Mesothelial cell of epicardium (in vitro differentiated cells): ENCODE data around the gene NCKAP5. TPM values are rescaled to one million over a fixed set of nuclear protein-coding genes. Genes with fewer than 3 reads are reported as not detected.

Experiments used
- DNase-seq, 2 experiments: peaks; one replicate each; pipeline ENCODE4 v3.0.0; 2021; ENCODE audit warnings: low spot score in 2 of 2; ENCODE audit not compliant: unreplicated experiment in 2 of 2
- H3K27ac Mint-ChIP-seq: 2 replicates; pipeline ENCODE4 v1.8.0; 2021; ENCODE audit warnings: mixed read lengths
- H3K27me3 Mint-ChIP-seq: 2 replicates; pipeline ENCODE4 v1.8.0; 2021; ENCODE audit warnings: low read depth, mixed read lengths
- H3K36me3 Mint-ChIP-seq: 2 replicates; pipeline ENCODE4 v1.8.0; 2021; ENCODE audit warnings: mixed read lengths
- H3K4me1 Mint-ChIP-seq: 2 replicates; pipeline ENCODE4 v1.8.0; 2021; ENCODE audit warnings: mixed read lengths
- H3K4me3 Mint-ChIP-seq: 2 replicates; pipeline ENCODE4 v1.8.0; 2021; ENCODE audit warnings: mild to moderate bottlenecking, moderate library complexity, mixed read lengths
- H3K9me3 Mint-ChIP-seq: 2 replicates; pipeline ENCODE4 v1.8.0; 2021; ENCODE audit warnings: mixed read lengths
- CTCF ChIP-seq: fragments of 200-600 bp; sonication (generic); IDR thresholded peaks from one replicate; pipeline ENCODE4 v1.5.0; 2021; ENCODE audit warnings: antibody characterized with exemption; ENCODE audit not compliant: unreplicated experiment
- total RNA-seq: library from RNA; stranded (reverse); gene quantifications from 3 replicates; pipeline ENCODE4 v1.2.1, GENCODE V29; 2021

The NCKAP5 gene
- total RNA-seq, 1 donor from 2014 or later: 2.1 TPM

- Mint-ChIP-seq H3K9me3 (no peaks in the 10 kb centered on the region), H3K4me1 (no peaks in the 10 kb centered on the region), H3K4me3 (no peak overlapping the region), H3K36me3 (no peaks in the 10 kb centered on the region), H3K27ac (no peak overlapping the region), H3K27me3 (peaks cover 7% of the 10 kb centered on the region)
- DNase-seq: no peak
- TF ChIP-seq CTCF: no peak
Measured at GRCh38 chr2:133317178-133317577, 251.1 kb downstream of the NCKAP5 start.

- no peak for TF ChIP-seq CTCF
- Mint-ChIP-seq H3K27me3 (peaks cover 5% of the 10 kb centered on the region), H3K27ac (no peak overlapping the region), H3K4me1 (no peaks in the 10 kb centered on the region), H3K9me3 (no peaks in the 10 kb centered on the region), H3K4me3 (no peak overlapping the region), H3K36me3 (no peaks in the 10 kb centered on the region)
- no peak for DNase-seq
Measured at GRCh38 chr2:133316557-133316956, 251.7 kb downstream of the NCKAP5 start.

GRCh38 chr2:133315280-133315679 lies 253.0 kb downstream of the NCKAP5 start:
- H3K4me1 Mint-ChIP-seq: no peaks in the 10 kb centered on the region

GRCh38 chr2:133314795-133315194 lies 253.5 kb downstream of the NCKAP5 start:
- Mint-ChIP-seq H3K27me3 (no peaks in the 10 kb centered on the region), H3K4me3 (no peak overlapping the region), H3K36me3 (no peaks in the 10 kb centered on the region), H3K4me1 (no peaks in the 10 kb centered on the region), H3K9me3 (no peaks in the 10 kb centered on the region), H3K27ac (no peak overlapping the region)
- TF ChIP-seq CTCF: no peak
- no peak for DNase-seq

More at GRCh38 chr2:133315280-133315679, 253.0 kb downstream of the NCKAP5 start:
- Mint-ChIP-seq H3K4me3 (no peak overlapping the region), H3K36me3 (no peaks in the 10 kb centered on the region), H3K27ac (no peak overlapping the region), H3K9me3 (no peaks in the 10 kb centered on the region), H3K27me3 (no peaks in the 10 kb centered on the region)
- DNase-seq: no peak
- TF ChIP-seq CTCF: no peak

GRCh38 chr2:133312038-133312729 lies 256.1 kb downstream of the NCKAP5 start:
- no peak overlapping the region for H3K4me3 Mint-ChIP-seq
- no peak overlapping the region for H3K27ac Mint-ChIP-seq
- TF ChIP-seq CTCF: no peak

More at GRCh38 chr2:133312038-133312729, 256.1 kb downstream of the NCKAP5 start:
- no peaks in the 10 kb centered on the region for H3K9me3 Mint-ChIP-seq
- no peak for DNase-seq
- H3K27me3 Mint-ChIP-seq: peaks cover 1% of the 10 kb centered on the region
- no peaks in the 10 kb centered on the region for H3K36me3 Mint-ChIP-seq
- no peaks in the 10 kb centered on the region for H3K4me1 Mint-ChIP-seq
